Measurements from ENCODE around the gene STX4. TPM values are rescaled to one million over a fixed set of nuclear protein-coding genes. Genes with fewer than 3 reads are reported as not detected.
A peak's percentile ranks its signal among the peaks of the same experiment; 100 is the strongest.

STX4 gene
- total RNA-seq, 1 experiment from 2014 or later = 32.3 TPM

GRCh38 chr16:30989469-30990047 is 43.8 kb upstream of the STX4 start:
- no peak overlapping the region for H2BK120ac ChIP-seq (ENCODE audit: low read depth, low read length, poor library complexity, severe bottlenecking)
- Mint-ChIP-seq H3K27me3 (ENCODE audit: low read depth) (no peaks in the 10 kb centered on the region; the same call in 1 of the 2 replicates), H3K4me1 (peaks cover 5 to 10% of the 10 kb centered on the region in 2 experiments), H3K4me3 (no peak overlapping the region), H3K9me3 (no peaks in the 10 kb centered on the region), H3K27ac (peak overlapping the region in 1 of 3 experiments; percentile 66; a peak in 2 of 7 replicates), H3K36me3 (ENCODE audit: insufficient read depth in 1 of 3, low read depth in 3 of 3) (peaks cover under 1 to 9% (median 4%) of the 10 kb centered on the region in 3 experiments; a peak in 3 of 7 replicates)
- no peak overlapping the region for H2AK5ac ChIP-seq (ENCODE audit: insufficient read length, low read length)
- H3K4me2 ChIP-seq (ENCODE audit: insufficient read depth, insufficient read length, low read length) = no peak overlapping the region
- H2AFZ ChIP-seq (ENCODE audit: low read length) = no peak overlapping the region
- no peak overlapping the region for H3T11ph ChIP-seq (ENCODE audit: low read length)
- H2BK20ac ChIP-seq (ENCODE audit: low read depth, low read length, poor library complexity, severe bottlenecking) = no peak overlapping the region
- H3K27me3 ChIP-seq (ENCODE audit: insufficient read depth, low read length) = no peaks in the 10 kb centered on the region
- no peak overlapping the region for H4K5ac ChIP-seq (ENCODE audit: insufficient read length, low read depth, low read length)
- H3K9ac ChIP-seq (ENCODE audit: extremely low read depth, insufficient read length, low read length) = no peak overlapping the region
- no peaks in the 10 kb centered on the region for H3K9me3 ChIP-seq (ENCODE audit: control insufficient read depth, low read depth, low read length)
- H3K23me2 ChIP-seq (ENCODE audit: insufficient read length, low read depth, low read length, poor library complexity, severe bottlenecking) = no peaks in the 10 kb centered on the region
- H3K14ac ChIP-seq (ENCODE audit: insufficient read depth, low read length) = no peak overlapping the region; the same call in 1 of the 2 replicates
- no peak overlapping the region for H3K4ac ChIP-seq (ENCODE audit: low read depth, low read length)
- H4K8ac ChIP-seq (replicated peaks; ENCODE audit: insufficient read length, low read depth, low read length) = no peak overlapping the region
- no peak for TF ChIP-seq CTCF (conservative IDR thresholded peaks at IDR 0.05)
- H4K20me1 ChIP-seq (ENCODE audit: control insufficient read depth, insufficient read depth, insufficient read length) = no peaks in the 10 kb centered on the region
- no peak overlapping the region for H2BK12ac ChIP-seq (ENCODE audit: insufficient read length, low read depth, low read length)
- DNase-seq = no peak
- no peak overlapping the region for H3K23ac ChIP-seq (ENCODE audit: insufficient read length, low read depth, low read length)
- no peak overlapping the region for H2BK5ac ChIP-seq (ENCODE audit: insufficient read length, low read length)
- no peak overlapping the region for H3K56ac ChIP-seq (ENCODE audit: insufficient read length, low read depth, low read length)
- no peaks in the 10 kb centered on the region for H3K79me1 ChIP-seq (ENCODE audit: insufficient read depth, low read depth, low read length, poor library complexity, severe bottlenecking)
- H3K4me1 ChIP-seq (ENCODE audit: insufficient read depth, low read length) = no peaks in the 10 kb centered on the region
- no peak overlapping the region for H4K91ac ChIP-seq (ENCODE audit: insufficient read length, low read depth, low read length)
- H3K18ac ChIP-seq (ENCODE audit: insufficient read length, low read depth, low read length) = no peak overlapping the region
- no peaks in the 10 kb centered on the region for H3K79me2 ChIP-seq (ENCODE audit: insufficient read depth, low read length)
- WGBS (ENCODE audit: extremely low coverage, insufficient read length, low lambda C conversion rate) = no CpG with 5 or more reads among the region's 23 CpGs
- no peak overlapping the region for H2BK15ac ChIP-seq (ENCODE audit: low read depth, low read length)
- no peak overlapping the region for H3K27ac ChIP-seq (ENCODE audit: insufficient read length, low read depth, low read length)
